NCI-H2227 (cell line): Measurements from ENCODE around the gene STAP2.
"Not testable (repeated sequence)": the region's sequence is repeated elsewhere in the genome, so short reads cannot be mapped to it uniquely, and the experiment has no call there.

Experiments used
- DNase-seq: peaks from one replicate; lab custom pipeline; 2025; ENCODE audit not compliant: unreplicated experiment; lab: John Stamatoyannopoulos, UW

STAP2 gene

DNA sequence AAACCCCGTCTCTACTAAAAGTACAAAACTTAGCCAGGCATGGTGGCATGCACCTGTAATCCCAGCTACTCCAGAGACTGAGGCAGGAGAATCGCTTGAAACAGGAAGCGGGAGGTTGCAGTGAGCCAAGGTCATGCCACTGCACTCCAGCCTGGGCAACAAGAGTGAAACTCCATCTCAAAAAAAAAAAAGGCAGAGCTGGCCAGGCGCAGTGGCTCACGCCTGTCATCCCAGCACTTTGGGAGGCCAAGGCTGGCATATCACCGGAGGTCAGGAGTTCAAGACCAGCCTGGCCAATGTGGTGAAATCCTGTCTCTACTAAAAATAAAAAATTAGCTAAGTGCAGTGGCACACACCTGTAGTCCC lies 64.3 kb downstream of the STAP2 start:
- not testable (repeated sequence) for DNase-seq
